HG02571 (cell line): ENCODE results near the gene COIL.
"Not testable (repeated sequence)": the region's sequence is repeated elsewhere in the genome, so short reads cannot be mapped to it uniquely, and the experiment has no call there.

Experiments used
- ATAC-seq: cut with Tn5 transposase; IDR thresholded peaks from one replicate; pipeline ENCODE4 v1.9.1; 2021; ENCODE audit warnings: mild to moderate bottlenecking, moderate library complexity; ENCODE audit not compliant: unreplicated experiment

The COIL gene

GRCh38 chr17:56960596-56961538, at the start of gene COIL:
Gene COIL (minus strand): TSS chr17:56961050. CDS start chr17:56961019, 31 bp downstream.
- peak; percentile 93 for ATAC-seq

- no peak for ATAC-seq
Measured at GRCh38 chr17:57010487-57010886, 49.6 kb upstream of the COIL start.

- no peak for ATAC-seq
Measured at GRCh38 chr17:57009737-57010445, 49.0 kb upstream of the COIL start.

GRCh38 chr17:57008958-57009357, 48.1 kb upstream of the COIL start:
- no peak for ATAC-seq

- ATAC-seq, result no peak
Measured at GRCh38 chr17:57006040-57006439, 45.2 kb upstream of the COIL start.

GRCh38 chr17:57004944-57005579, 44.2 kb upstream of the COIL start:
- ATAC-seq, result peak; percentile 58

GRCh38 chr17:57002904-57003303, 42.1 kb upstream of the COIL start:
- ATAC-seq, result no peak

- no peak for ATAC-seq
Measured at GRCh38 chr17:57001541-57001940, 40.7 kb upstream of the COIL start.

- ATAC-seq, result no peak
Measured at GRCh38 chr17:56997313-56997712, 36.5 kb upstream of the COIL start.

- no peak for ATAC-seq
Measured at GRCh38 chr17:56995766-56996165, 34.9 kb upstream of the COIL start.

GRCh38 chr17:56994009-56994792, 33.4 kb upstream of the COIL start:
- ATAC-seq, result no peak

- ATAC-seq, result no peak
Measured at GRCh38 chr17:56992364-56992763, 31.5 kb upstream of the COIL start.

GRCh38 chr17:56988901-56989572, 28.2 kb upstream of the COIL start:
- ATAC-seq, result no peak

GRCh38 chr17:56987283-56987834, 26.5 kb upstream of the COIL start:
- ATAC-seq, result no peak

- no peak for ATAC-seq
Measured at GRCh38 chr17:56985371-56986162, 24.7 kb upstream of the COIL start.

- ATAC-seq, result no peak
Measured at GRCh38 chr17:56983366-56983765, 22.5 kb upstream of the COIL start.

GRCh38 chr17:56982312-56982711, 21.5 kb upstream of the COIL start:
- no peak for ATAC-seq

GRCh38 chr17:56980526-56980925, 19.7 kb upstream of the COIL start:
- not testable (repeated sequence) for ATAC-seq

- ATAC-seq, result no peak
Measured at GRCh38 chr17:56979091-56979480, 18.2 kb upstream of the COIL start.
